B cell (primary cell): Measurements from ENCODE around the gene NUP210.

Experiments used
- EZH2 ChIP-seq: IDR thresholded peaks from 2 replicates; pipeline ENCODE4 v1.6.1; 2012; ENCODE audit warnings: borderline replicate concordance, low read depth, mild to moderate bottlenecking, moderate library complexity, low read length; ENCODE audit not compliant: insufficient read depth, poor library complexity, severe bottlenecking
- TF ChIP-seq, protein P1 (sequence below): fragments of 200-600 bp; IDR thresholded peaks from one replicate; pipeline ENCODE4 v1.8.0; 2022; ENCODE audit warnings: antibody characterized with exemption, mild to moderate bottlenecking

DNA sequence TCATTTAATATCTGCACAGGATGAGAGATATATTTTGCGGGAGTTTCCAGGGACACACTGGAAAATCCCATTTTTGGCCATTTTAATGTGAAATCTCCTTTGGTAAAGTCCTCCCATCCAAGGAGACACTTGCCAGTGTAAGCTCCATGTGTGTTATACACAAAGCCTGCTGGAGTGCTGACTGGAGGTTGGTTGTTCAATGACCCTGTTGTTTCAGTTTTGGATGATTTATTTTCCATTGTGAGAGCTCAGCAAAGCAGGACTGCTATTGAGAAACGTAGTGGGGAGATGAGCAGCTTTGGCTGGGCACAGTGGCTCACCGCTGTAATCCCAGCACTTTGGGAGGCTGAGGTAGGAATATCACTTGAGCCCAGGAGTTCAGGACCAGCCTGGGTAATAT is 127.7 kb downstream of the NUP210 start:
- TF ChIP-seq, protein P1, sequence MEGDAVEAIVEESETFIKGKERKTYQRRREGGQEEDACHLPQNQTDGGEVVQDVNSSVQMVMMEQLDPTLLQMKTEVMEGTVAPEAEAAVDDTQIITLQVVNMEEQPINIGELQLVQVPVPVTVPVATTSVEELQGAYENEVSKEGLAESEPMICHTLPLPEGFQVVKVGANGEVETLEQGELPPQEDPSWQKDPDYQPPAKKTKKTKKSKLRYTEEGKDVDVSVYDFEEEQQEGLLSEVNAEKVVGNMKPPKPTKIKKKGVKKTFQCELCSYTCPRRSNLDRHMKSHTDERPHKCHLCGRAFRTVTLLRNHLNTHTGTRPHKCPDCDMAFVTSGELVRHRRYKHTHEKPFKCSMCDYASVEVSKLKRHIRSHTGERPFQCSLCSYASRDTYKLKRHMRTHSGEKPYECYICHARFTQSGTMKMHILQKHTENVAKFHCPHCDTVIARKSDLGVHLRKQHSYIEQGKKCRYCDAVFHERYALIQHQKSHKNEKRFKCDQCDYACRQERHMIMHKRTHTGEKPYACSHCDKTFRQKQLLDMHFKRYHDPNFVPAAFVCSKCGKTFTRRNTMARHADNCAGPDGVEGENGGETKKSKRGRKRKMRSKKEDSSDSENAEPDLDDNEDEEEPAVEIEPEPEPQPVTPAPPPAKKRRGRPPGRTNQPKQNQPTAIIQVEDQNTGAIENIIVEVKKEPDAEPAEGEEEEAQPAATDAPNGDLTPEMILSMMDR, result no peak
- no peak for TF ChIP-seq EZH2
